WTC11 (cell line): Measurements from ENCODE around the gene WDR75. TPM values are rescaled to one million over a fixed set of nuclear protein-coding genes. Genes with fewer than 3 reads are reported as not detected.

Source experiments
- ATAC-seq: fragments of 200-7000 bp; cut with Tn5 transposase; 2 replicates; pipeline ENCODE4 v1.10.0; 2021; ENCODE audit warnings: mild to moderate bottlenecking, moderate library complexity
- CTCF ChIA-PET: fragments of 300-600 bp; sonication (Branson Sonifier 250); formaldehyde crosslinking; loops from one replicate; lab custom pipeline; 2021; ENCODE audit warnings: antibody characterized with exemption; lab: Charles Lee
- POLR2A ChIA-PET: fragments of 350-600 bp; sonication (Branson Sonifier 250); formaldehyde crosslinking; loops from one replicate; lab custom pipeline; 2021; ENCODE audit warnings: antibody characterized with exemption; lab: Charles Lee
- DNase-seq: peaks from one replicate; pipeline ENCODE4 v3.0.0; 2021; ENCODE audit warnings: low spot score
- H3K27ac Mint-ChIP-seq: 2 replicates; pipeline ENCODE4 v1.8.0; 2021; ENCODE audit warnings: mixed read lengths
- H3K27me3 Mint-ChIP-seq: 2 replicates; pipeline ENCODE4 v1.8.0; 2021; ENCODE audit warnings: low read depth, mild to moderate bottlenecking, moderate library complexity, mixed read lengths
- H3K36me3 Mint-ChIP-seq: 2 replicates; pipeline ENCODE4 v1.8.0; 2021; ENCODE audit warnings: mixed read lengths
- H3K4me1 Mint-ChIP-seq: 2 replicates; pipeline ENCODE4 v1.8.0; 2022; ENCODE audit warnings: mixed read lengths
- H3K4me3 Mint-ChIP-seq: 2 replicates; pipeline ENCODE4 v1.8.0; 2021; ENCODE audit warnings: mild to moderate bottlenecking, moderate library complexity, mixed read lengths
- H3K9me3 Mint-ChIP-seq: 2 replicates; pipeline ENCODE4 v1.8.0; 2021; ENCODE audit warnings: mixed read lengths
- GABPB1 ChIP-seq: sonication (generic); formaldehyde crosslinking; IDR thresholded peaks from 2 replicates; pipeline ENCODE4 v1.8.1; 2023; ENCODE audit warnings: mild to moderate bottlenecking, missing genetic modification reagents
- NFATC4 ChIP-seq: fragments of 250-450 bp; sonication (Bioruptor Pico); IDR thresholded peaks from 2 replicates; pipeline ENCODE4 v1.9.0; 2021; ENCODE audit warnings: mild to moderate bottlenecking
- NR1H2 ChIP-seq: sonication (generic); formaldehyde crosslinking; IDR thresholded peaks from 2 replicates; pipeline ENCODE4 v1.9.0; 2021; ENCODE audit warnings: mild to moderate bottlenecking, moderate library complexity, missing genetic modification reagents
- ZNF121 ChIP-seq: sonication (generic); formaldehyde crosslinking; IDR thresholded peaks from 2 replicates; pipeline ENCODE4 v1.8.0; 2023; ENCODE audit warnings: missing genetic modification reagents
- ZNF317 ChIP-seq: sonication (generic); formaldehyde crosslinking; IDR thresholded peaks from 2 replicates; pipeline ENCODE4 v1.8.1; 2023; ENCODE audit warnings: low read depth, mild to moderate bottlenecking, moderate library complexity, missing genetic modification reagents, borderline replicate concordance
- total RNA-seq: library from RNA; stranded (reverse); gene quantifications from 3 replicates; pipeline ENCODE4 v1.2.3, GENCODE V29; 2021
- TF ChIP-seq, protein P1 (sequence below): sonication (generic); formaldehyde crosslinking; IDR thresholded peaks from 2 replicates; pipeline ENCODE4 v1.8.1; 2023; ENCODE audit warnings: mild to moderate bottlenecking, missing genetic modification reagents, moderate library complexity
- TF ChIP-seq, protein P2 (sequence below): sonication (generic); formaldehyde crosslinking; IDR thresholded peaks from 2 replicates; pipeline ENCODE4 v1.8.0; 2023; ENCODE audit warnings: mild to moderate bottlenecking, missing genetic modification reagents
- TF ChIP-seq, protein P3 (sequence below): sonication (generic); formaldehyde crosslinking; IDR thresholded peaks from 2 replicates; pipeline ENCODE4 v1.8.1; 2023; ENCODE audit warnings: mild to moderate bottlenecking, missing genetic modification reagents, moderate library complexity
- TF ChIP-seq, protein P4 (sequence below): fragments of 250-450 bp; sonication (Bioruptor Pico); conservative IDR thresholded peaks from 2 replicates; pipeline ENCODE4 v1.9.0; 2021; ENCODE audit warnings: mild to moderate bottlenecking
- TF ChIP-seq, protein P5 (sequence below): sonication (generic); formaldehyde crosslinking; IDR thresholded peaks from 2 replicates; pipeline ENCODE4 v1.8.1; 2023; ENCODE audit warnings: mild to moderate bottlenecking, moderate library complexity, missing genetic modification reagents
- TF ChIP-seq, protein P6 (sequence below): sonication (generic); formaldehyde crosslinking; conservative IDR thresholded peaks from 2 replicates; pipeline ENCODE4 v1.8.1; 2023; ENCODE audit warnings: mild to moderate bottlenecking, low read depth, missing genetic modification reagents, moderate library complexity
- TF ChIP-seq, protein P7 (sequence below): sonication (generic); formaldehyde crosslinking; IDR thresholded peaks from 2 replicates; pipeline ENCODE4 v1.8.0; 2023; ENCODE audit warnings: missing genetic modification reagents, mild to moderate bottlenecking, borderline replicate concordance

WDR75 gene
- total RNA-seq, 1 experiment from 2014 or later = 68.3 TPM

DNA sequence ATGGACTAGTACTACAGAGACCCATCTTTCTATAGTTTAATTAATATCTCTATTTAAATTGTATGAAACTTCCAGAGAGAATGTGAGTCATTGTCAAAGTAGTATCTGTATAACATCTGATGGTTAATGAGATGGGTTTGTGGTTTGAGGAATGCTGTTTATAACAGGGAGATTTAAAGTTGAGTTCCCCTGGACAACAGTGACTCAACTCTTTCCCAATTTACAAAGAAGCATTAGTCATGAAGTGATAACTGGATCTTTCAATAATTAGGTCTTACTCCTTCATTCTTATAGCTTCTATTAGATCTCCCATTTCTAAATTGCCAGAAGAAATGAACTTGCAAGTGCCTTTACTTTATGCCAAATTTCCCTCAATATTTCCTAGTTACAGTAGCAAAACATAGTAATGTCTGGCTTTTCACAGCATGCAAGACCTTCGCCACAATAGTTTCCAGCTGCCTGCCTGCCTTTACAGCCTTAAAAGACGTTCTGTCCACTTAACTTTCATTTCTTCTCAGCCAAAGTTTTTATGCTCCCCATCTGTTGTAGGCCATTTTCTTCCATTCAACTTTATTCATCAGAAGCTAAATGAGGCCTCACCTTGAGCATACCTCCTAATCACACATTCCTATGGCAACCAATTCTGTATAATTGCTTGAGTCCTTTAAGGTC lies 47.7 kb upstream of the WDR75 start:
- H3K27me3 Mint-ChIP-seq = no peaks in the 10 kb centered on the region
- TF ChIP-seq, protein P1, sequence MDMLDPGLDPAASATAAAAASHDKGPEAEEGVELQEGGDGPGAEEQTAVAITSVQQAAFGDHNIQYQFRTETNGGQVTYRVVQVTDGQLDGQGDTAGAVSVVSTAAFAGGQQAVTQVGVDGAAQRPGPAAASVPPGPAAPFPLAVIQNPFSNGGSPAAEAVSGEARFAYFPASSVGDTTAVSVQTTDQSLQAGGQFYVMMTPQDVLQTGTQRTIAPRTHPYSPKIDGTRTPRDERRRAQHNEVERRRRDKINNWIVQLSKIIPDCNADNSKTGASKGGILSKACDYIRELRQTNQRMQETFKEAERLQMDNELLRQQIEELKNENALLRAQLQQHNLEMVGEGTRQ = no peak
- TF ChIP-seq, protein P2, sequence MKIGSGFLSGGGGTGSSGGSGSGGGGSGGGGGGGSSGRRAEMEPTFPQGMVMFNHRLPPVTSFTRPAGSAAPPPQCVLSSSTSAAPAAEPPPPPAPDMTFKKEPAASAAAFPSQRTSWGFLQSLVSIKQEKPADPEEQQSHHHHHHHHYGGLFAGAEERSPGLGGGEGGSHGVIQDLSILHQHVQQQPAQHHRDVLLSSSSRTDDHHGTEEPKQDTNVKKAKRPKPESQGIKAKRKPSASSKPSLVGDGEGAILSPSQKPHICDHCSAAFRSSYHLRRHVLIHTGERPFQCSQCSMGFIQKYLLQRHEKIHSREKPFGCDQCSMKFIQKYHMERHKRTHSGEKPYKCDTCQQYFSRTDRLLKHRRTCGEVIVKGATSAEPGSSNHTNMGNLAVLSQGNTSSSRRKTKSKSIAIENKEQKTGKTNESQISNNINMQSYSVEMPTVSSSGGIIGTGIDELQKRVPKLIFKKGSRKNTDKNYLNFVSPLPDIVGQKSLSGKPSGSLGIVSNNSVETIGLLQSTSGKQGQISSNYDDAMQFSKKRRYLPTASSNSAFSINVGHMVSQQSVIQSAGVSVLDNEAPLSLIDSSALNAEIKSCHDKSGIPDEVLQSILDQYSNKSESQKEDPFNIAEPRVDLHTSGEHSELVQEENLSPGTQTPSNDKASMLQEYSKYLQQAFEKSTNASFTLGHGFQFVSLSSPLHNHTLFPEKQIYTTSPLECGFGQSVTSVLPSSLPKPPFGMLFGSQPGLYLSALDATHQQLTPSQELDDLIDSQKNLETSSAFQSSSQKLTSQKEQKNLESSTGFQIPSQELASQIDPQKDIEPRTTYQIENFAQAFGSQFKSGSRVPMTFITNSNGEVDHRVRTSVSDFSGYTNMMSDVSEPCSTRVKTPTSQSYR (CRISPR knock-in tag) = no peak
- TF ChIP-seq, all 79 proteins: peak for 0
- Mint-ChIP-seq H3K9me3 (no peaks in the 10 kb centered on the region), H3K36me3 (no peaks in the 10 kb centered on the region), H3K27ac (no peak overlapping the region), H3K4me1 (no peaks in the 10 kb centered on the region), H3K4me3 (no peak overlapping the region)
- DNase-seq (no peak), ATAC-seq (no peak)
- CTCF ChIA-PET = no interaction called here
- POLR2A ChIA-PET = no interaction called here

DNA sequence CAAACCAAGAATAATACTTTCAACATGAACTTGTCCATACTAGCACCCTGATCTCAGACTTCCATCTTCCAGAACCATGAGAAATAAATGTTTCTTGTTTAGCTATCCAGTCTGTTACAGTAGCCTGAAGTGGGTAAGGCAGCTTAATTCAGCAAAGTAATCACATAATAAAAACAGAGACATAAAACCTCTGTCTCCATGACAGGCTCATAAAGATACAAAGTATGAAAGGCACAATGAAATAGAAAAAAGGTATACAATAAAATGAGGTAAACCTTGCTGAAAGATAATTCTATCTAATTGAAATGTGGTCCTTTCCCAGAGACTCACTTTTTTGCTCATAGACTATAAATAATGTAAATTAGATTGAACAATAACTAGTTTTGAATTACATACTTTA lies 46.7 kb upstream of the WDR75 start:
- H3K27me3 Mint-ChIP-seq = no peaks in the 10 kb centered on the region
- ChIA-PET CTCF (no interaction called here), POLR2A (no interaction called here)
- no peak overlapping the region for H3K27ac Mint-ChIP-seq
- DNase-seq = no peak
- H3K36me3 Mint-ChIP-seq = no peaks in the 10 kb centered on the region
- H3K4me3 Mint-ChIP-seq = no peak overlapping the region
- ATAC-seq = no peak
- no peaks in the 10 kb centered on the region for H3K4me1 Mint-ChIP-seq
- H3K9me3 Mint-ChIP-seq = no peaks in the 10 kb centered on the region
- TF ChIP-seq, protein P3, sequence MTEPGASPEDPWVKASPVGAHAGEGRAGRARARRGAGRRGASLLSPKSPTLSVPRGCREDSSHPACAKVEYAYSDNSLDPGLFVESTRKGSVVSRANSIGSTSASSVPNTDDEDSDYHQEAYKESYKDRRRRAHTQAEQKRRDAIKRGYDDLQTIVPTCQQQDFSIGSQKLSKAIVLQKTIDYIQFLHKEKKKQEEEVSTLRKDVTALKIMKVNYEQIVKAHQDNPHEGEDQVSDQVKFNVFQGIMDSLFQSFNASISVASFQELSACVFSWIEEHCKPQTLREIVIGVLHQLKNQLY (CRISPR knock-in tag) = no peak
- TF ChIP-seq ZNF317 (CRISPR knock-in tag) = no peak
- TF ChIP-seq, protein P4, sequence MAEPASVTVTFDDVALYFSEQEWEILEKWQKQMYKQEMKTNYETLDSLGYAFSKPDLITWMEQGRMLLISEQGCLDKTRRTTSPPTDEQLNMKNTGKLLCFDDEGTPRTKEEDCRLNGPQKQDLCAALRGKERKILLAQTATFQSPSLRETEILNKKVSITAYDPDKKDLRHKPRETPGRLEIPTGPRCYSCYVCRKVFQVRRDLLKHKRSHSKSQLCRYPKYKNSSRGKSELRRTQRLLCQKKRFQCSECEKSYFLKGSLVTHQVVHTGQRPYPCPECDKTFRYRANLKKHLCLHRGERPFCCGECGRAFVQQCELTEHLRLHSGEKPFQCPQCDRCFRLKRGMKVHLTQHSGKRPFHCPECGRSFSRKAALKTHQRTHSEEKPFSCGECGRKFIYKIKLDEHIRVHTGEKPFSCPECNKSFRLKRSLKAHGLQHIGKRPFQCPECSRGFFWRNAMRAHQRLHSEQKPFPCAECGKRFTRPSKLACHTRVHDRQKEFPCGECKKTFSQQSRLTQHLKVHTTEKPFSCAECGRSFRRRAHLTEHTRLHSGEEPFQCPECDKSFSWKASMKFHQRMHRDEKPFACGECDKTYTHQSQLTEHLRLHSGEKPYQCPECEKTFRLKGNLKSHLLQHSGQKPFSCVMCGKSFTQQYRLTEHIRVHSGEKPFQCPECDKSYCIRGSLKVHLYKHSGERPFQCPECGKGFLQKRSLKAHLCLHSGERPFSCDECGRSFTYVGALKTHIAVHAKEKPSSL (CRISPR knock-in tag) = no peak
- TF ChIP-seq, protein P5, sequence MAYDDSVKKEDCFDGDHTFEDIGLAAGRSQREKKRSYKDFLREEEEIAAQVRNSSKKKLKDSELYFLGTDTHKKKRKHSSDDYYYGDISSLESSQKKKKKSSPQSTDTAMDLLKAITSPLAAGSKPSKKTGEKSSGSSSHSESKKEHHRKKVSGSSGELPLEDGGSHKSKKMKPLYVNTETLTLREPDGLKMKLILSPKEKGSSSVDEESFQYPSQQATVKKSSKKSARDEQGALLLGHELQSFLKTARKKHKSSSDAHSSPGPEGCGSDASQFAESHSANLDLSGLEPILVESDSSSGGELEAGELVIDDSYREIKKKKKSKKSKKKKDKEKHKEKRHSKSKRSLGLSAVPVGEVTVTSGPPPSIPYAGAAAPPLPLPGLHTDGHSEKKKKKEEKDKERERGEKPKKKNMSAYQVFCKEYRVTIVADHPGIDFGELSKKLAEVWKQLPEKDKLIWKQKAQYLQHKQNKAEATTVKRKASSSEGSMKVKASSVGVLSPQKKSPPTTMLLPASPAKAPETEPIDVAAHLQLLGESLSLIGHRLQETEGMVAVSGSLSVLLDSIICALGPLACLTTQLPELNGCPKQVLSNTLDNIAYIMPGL = no peak
- TF ChIP-seq NFATC4 = no peak
- no peak for TF ChIP-seq ZNF121
- TF ChIP-seq, protein P1 = no peak
- TF ChIP-seq, protein P6, sequence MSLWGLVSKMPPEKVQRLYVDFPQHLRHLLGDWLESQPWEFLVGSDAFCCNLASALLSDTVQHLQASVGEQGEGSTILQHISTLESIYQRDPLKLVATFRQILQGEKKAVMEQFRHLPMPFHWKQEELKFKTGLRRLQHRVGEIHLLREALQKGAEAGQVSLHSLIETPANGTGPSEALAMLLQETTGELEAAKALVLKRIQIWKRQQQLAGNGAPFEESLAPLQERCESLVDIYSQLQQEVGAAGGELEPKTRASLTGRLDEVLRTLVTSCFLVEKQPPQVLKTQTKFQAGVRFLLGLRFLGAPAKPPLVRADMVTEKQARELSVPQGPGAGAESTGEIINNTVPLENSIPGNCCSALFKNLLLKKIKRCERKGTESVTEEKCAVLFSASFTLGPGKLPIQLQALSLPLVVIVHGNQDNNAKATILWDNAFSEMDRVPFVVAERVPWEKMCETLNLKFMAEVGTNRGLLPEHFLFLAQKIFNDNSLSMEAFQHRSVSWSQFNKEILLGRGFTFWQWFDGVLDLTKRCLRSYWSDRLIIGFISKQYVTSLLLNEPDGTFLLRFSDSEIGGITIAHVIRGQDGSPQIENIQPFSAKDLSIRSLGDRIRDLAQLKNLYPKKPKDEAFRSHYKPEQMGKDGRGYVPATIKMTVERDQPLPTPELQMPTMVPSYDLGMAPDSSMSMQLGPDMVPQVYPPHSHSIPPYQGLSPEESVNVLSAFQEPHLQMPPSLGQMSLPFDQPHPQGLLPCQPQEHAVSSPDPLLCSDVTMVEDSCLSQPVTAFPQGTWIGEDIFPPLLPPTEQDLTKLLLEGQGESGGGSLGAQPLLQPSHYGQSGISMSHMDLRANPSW = no peak
- TF ChIP-seq, protein P7, sequence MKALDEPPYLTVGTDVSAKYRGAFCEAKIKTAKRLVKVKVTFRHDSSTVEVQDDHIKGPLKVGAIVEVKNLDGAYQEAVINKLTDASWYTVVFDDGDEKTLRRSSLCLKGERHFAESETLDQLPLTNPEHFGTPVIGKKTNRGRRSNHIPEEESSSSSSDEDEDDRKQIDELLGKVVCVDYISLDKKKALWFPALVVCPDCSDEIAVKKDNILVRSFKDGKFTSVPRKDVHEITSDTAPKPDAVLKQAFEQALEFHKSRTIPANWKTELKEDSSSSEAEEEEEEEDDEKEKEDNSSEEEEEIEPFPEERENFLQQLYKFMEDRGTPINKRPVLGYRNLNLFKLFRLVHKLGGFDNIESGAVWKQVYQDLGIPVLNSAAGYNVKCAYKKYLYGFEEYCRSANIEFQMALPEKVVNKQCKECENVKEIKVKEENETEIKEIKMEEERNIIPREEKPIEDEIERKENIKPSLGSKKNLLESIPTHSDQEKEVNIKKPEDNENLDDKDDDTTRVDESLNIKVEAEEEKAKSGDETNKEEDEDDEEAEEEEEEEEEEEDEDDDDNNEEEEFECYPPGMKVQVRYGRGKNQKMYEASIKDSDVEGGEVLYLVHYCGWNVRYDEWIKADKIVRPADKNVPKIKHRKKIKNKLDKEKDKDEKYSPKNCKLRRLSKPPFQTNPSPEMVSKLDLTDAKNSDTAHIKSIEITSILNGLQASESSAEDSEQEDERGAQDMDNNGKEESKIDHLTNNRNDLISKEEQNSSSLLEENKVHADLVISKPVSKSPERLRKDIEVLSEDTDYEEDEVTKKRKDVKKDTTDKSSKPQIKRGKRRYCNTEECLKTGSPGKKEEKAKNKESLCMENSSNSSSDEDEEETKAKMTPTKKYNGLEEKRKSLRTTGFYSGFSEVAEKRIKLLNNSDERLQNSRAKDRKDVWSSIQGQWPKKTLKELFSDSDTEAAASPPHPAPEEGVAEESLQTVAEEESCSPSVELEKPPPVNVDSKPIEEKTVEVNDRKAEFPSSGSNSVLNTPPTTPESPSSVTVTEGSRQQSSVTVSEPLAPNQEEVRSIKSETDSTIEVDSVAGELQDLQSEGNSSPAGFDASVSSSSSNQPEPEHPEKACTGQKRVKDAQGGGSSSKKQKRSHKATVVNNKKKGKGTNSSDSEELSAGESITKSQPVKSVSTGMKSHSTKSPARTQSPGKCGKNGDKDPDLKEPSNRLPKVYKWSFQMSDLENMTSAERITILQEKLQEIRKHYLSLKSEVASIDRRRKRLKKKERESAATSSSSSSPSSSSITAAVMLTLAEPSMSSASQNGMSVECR (CRISPR knock-in tag) = no peak
- TF ChIP-seq NR1H2 (CRISPR knock-in tag) = no peak
- no peak for TF ChIP-seq GABPB1 (CRISPR knock-in tag)
